Measurements from ENCODE around the gene CTDSPL. TPM values are rescaled to one million over a fixed set of nuclear protein-coding genes. Genes with fewer than 3 reads are reported as not detected.

CTDSPL gene
- total and polyA plus RNA-seq, 2 donors from 2014 or later = 55.9 to 78.3 TPM

- FAIRE-seq (no peak), DNase-seq (peak; percentile 68 to 86 (median 77))
- peak overlapping the region; percentile 74 to 96 (median 96) for H3K9ac ChIP-seq (ENCODE audit: low read length in 3 of 3)
- H3K9me3 ChIP-seq (ENCODE audit: control insufficient read depth in 2 of 3, insufficient read depth in 1 of 3, low read length in 3 of 3) = no peaks in the 10 kb centered on the region
- H3K27me3 ChIP-seq (ENCODE audit: control insufficient read depth, insufficient read depth, low read length) = no peaks in the 10 kb centered on the region
- intact Hi-C loops (cut with DNase I) = no loop called here
- H3K4me1 ChIP-seq (ENCODE audit: control insufficient read depth in 2 of 3, insufficient read depth in 2 of 3, low read depth in 1 of 3, low read length in 3 of 3) = peaks cover 3 to 19% (median 8%) of the 10 kb centered on the region in 3 donors
- no peak for TF ChIP-seq CTCF (IDR thresholded peaks at IDR 0.05; ENCODE audit: borderline replicate concordance, extremely low read depth, insufficient read depth)
- H3K27ac ChIP-seq (ENCODE audit: low read depth in 2 of 2, low read length in 2 of 2) = peak overlapping the region; percentile 72 to 87
- H3K4me3 ChIP-seq (ENCODE audit: low read length in 3 of 3) = peak overlapping the region; percentile 76 to 100 (median 97)
- no peaks in the 10 kb centered on the region for H3K36me3 ChIP-seq (ENCODE audit: control insufficient read depth in 2 of 3, insufficient read depth in 3 of 3, low read length in 3 of 3)
Observed at GRCh38 chr3:37862219-37862902, 681 bp downstream of the CTDSPL start.

GRCh38 chr3:37862903-37863815, 1.5 kb downstream of the CTDSPL start:
- Histone ChIP-seq H3K27ac (ENCODE audit: low read depth in 2 of 2, low read length in 2 of 2) (peak overlapping the region; percentile 72 to 87), H3K27me3 (ENCODE audit: control insufficient read depth, insufficient read depth, low read length) (no peaks in the 10 kb centered on the region), H3K9me3 (ENCODE audit: control insufficient read depth in 2 of 3, insufficient read depth in 1 of 3, low read length in 3 of 3) (no peaks in the 10 kb centered on the region), H3K4me3 (ENCODE audit: low read length in 3 of 3) (peak overlapping the region; percentile 76 to 100 (median 97)), H3K4me1 (ENCODE audit: control insufficient read depth in 2 of 3, insufficient read depth in 2 of 3, low read depth in 1 of 3, low read length in 3 of 3) (peaks cover 3 to 17% (median 8%) of the 10 kb centered on the region in 3 donors), H3K36me3 (ENCODE audit: control insufficient read depth in 2 of 3, insufficient read depth in 3 of 3, low read length in 3 of 3) (no peaks in the 10 kb centered on the region), H3K9ac (ENCODE audit: low read length in 3 of 3) (peak overlapping the region; percentile 74 to 96 (median 96))
- intact Hi-C loops (cut with DNase I) = no loop called here
- no peak for TF ChIP-seq CTCF (IDR thresholded peaks at IDR 0.05; ENCODE audit: borderline replicate concordance, extremely low read depth, insufficient read depth)
- FAIRE-seq = no peak
- DNase-seq = peak in 4 of 5 donors; percentile 26 to 75 (median 40)

GRCh38 chr3:37863949-37864822, 2.5 kb downstream of the CTDSPL start:
- H3K4me1 ChIP-seq (ENCODE audit: control insufficient read depth in 2 of 3, insufficient read depth in 2 of 3, low read depth in 1 of 3, low read length in 3 of 3) = peaks cover 3 to 17% (median 8%) of the 10 kb centered on the region in 3 donors
- peak overlapping the region in 2 of 3 donors; percentile 52 to 96 for H3K9ac ChIP-seq (ENCODE audit: low read length in 3 of 3)
- H3K9me3 ChIP-seq (ENCODE audit: control insufficient read depth in 2 of 3, insufficient read depth in 1 of 3, low read length in 3 of 3) = no peaks in the 10 kb centered on the region
- peak; percentile 89 for FAIRE-seq
- no peaks in the 10 kb centered on the region for H3K27me3 ChIP-seq (ENCODE audit: control insufficient read depth, insufficient read depth, low read length)
- no peaks in the 10 kb centered on the region for H3K36me3 ChIP-seq (ENCODE audit: control insufficient read depth in 2 of 3, insufficient read depth in 3 of 3, low read length in 3 of 3)
- intact Hi-C loops (cut with DNase I) = no loop called here
- peak overlapping the region; percentile 26 to 72 for H3K27ac ChIP-seq (ENCODE audit: low read depth in 2 of 2, low read length in 2 of 2)
- DNase-seq = peak in 2 of 5 donors; percentile 22 to 34
- TF ChIP-seq CTCF (IDR thresholded peaks at IDR 0.05; ENCODE audit: borderline replicate concordance, extremely low read depth, insufficient read depth) = no peak
- peak overlapping the region in 2 of 3 donors; percentile 28 to 100 for H3K4me3 ChIP-seq (ENCODE audit: low read length in 3 of 3)

Measured in kidney (tissue), 14 donors.